A673 (cell line): ENCODE results near the gene RPL37.

Experiments
- EZH2 ChIP-seq: fragments of 200-600 bp; sonication (generic); IDR thresholded peaks from 2 replicates; pipeline ENCODE4 v1.6.1; 2017; ENCODE audit warnings: borderline replicate concordance, low read depth, mild to moderate bottlenecking, mixed read lengths, antibody characterized with exemption, low read length; ENCODE audit not compliant: poor library complexity, severe bottlenecking
- TF ChIP-seq, protein P1 (sequence below): fragments of 300-800, 200-600 bp; sonication (generic); conservative IDR thresholded peaks from 2 replicates; pipeline ENCODE4 v1.5.1; 2017; ENCODE audit warnings: low read depth, mild to moderate bottlenecking, antibody characterized with exemption, low read length, moderate library complexity, mixed read lengths

DNA sequence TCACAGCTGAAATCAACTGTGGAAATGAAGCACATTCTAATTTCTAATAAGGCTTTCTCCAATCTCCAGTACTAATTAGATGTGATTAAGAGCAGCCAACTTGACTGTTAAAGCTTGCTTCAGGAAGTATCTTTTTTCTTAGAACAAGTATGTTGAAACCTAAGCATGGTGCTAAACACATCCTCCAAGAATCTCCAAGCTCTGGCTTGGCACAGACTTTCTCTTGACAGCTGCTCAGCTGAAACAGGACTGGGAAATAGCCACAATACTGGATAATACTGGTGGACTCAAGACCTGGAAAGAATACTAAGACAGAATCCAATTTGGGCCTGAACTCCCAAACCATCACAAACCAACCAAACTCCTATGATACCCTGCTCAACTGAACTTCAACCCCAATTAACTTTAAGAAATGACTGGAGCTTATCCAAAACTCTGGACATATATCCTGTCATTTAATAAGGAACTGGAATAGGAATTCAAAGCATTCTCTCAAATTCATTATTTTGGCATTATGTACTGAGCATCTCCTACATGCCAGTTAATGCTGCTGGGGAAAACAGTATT lies 53.1 kb downstream of the RPL37 start:
- TF ChIP-seq, protein P1, sequence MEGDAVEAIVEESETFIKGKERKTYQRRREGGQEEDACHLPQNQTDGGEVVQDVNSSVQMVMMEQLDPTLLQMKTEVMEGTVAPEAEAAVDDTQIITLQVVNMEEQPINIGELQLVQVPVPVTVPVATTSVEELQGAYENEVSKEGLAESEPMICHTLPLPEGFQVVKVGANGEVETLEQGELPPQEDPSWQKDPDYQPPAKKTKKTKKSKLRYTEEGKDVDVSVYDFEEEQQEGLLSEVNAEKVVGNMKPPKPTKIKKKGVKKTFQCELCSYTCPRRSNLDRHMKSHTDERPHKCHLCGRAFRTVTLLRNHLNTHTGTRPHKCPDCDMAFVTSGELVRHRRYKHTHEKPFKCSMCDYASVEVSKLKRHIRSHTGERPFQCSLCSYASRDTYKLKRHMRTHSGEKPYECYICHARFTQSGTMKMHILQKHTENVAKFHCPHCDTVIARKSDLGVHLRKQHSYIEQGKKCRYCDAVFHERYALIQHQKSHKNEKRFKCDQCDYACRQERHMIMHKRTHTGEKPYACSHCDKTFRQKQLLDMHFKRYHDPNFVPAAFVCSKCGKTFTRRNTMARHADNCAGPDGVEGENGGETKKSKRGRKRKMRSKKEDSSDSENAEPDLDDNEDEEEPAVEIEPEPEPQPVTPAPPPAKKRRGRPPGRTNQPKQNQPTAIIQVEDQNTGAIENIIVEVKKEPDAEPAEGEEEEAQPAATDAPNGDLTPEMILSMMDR = no peak
- no peak for TF ChIP-seq EZH2
